GM21390 (cell line): Measurements from ENCODE around the gene ASRGL1.
"Not testable (repeated sequence)": the region's sequence is repeated elsewhere in the genome, so short reads cannot be mapped to it uniquely, and the experiment has no call there.

Experiments
- ATAC-seq: cut with Tn5 transposase; IDR thresholded peaks from one replicate; pipeline ENCODE4 v1.9.1; 2021; ENCODE audit not compliant: unreplicated experiment

Gene ASRGL1

GRCh38 chr11:62337303-62338181, at the start of gene ASRGL1:
ASRGL1 (plus strand) TSS chr11:62337448; CDS start chr11:62337978, 530 bp downstream.
- ATAC-seq = no peak

GRCh38 chr11:62295504-62295903, 41.7 kb upstream of the ASRGL1 start:
- no peak for ATAC-seq

GRCh38 chr11:62298975-62299374, 38.3 kb upstream of the ASRGL1 start, which contains the start of gene SCGB1D4:
SCGB1D4 (minus strand) TSS chr11:62299075; CDS start chr11:62299010, 65 bp downstream.
- no peak for ATAC-seq

GRCh38 chr11:62306227-62306626, 31.0 kb upstream of the ASRGL1 start:
- ATAC-seq = no peak

GRCh38 chr11:62307950-62308349, 29.3 kb upstream of the ASRGL1 start:
- no peak for ATAC-seq

- no peak for ATAC-seq
These were observed 27.3 kb upstream of the ASRGL1 start for GRCh38 chr11:62309991-62310390.

- ATAC-seq = no peak
These were observed 21.8 kb upstream of the ASRGL1 start for GRCh38 chr11:62315431-62315830.

- ATAC-seq = no peak
These were observed 14.7 kb upstream of the ASRGL1 start for GRCh38 chr11:62322524-62322923.

- no peak for ATAC-seq
These were observed 12.3 kb upstream of the ASRGL1 start for GRCh38 chr11:62324731-62325556.

- not testable (repeated sequence) for ATAC-seq
These were observed 11.5 kb upstream of the ASRGL1 start for GRCh38 chr11:62325781-62326180.

- ATAC-seq = not testable (repeated sequence)
These were observed 10.5 kb upstream of the ASRGL1 start for GRCh38 chr11:62326719-62327118.

GRCh38 chr11:62327541-62327940, 9.7 kb upstream of the ASRGL1 start:
- not testable (repeated sequence) for ATAC-seq

GRCh38 chr11:62331264-62331663, 6.0 kb upstream of the ASRGL1 start:
- ATAC-seq = not testable (repeated sequence)

GRCh38 chr11:62333768-62334167, 3.5 kb upstream of the ASRGL1 start:
- no peak for ATAC-seq

GRCh38 chr11:62336949-62337302, 322 bp upstream of the ASRGL1 start:
- ATAC-seq = not testable (repeated sequence)

GRCh38 chr11:62338218-62338617, 970 bp downstream of the ASRGL1 start:
- ATAC-seq = no peak

- no peak for ATAC-seq
These were observed 3.1 kb downstream of the ASRGL1 start for GRCh38 chr11:62340269-62340901.

GRCh38 chr11:62341588-62341987, 4.3 kb downstream of the ASRGL1 start:
- ATAC-seq = no peak

- ATAC-seq = not testable (repeated sequence)
These were observed 6.5 kb downstream of the ASRGL1 start for GRCh38 chr11:62343646-62344190.

GRCh38 chr11:62344210-62344609, 7.0 kb downstream of the ASRGL1 start:
- no peak for ATAC-seq

GRCh38 chr11:62345861-62346260, 8.6 kb downstream of the ASRGL1 start:
- no peak for ATAC-seq
